Activated gamma-delta T cell treated with anti-CD3 and anti-CD28 coated beads, Interleukin-2, amount 50 U/mL, for 16 hours (primary cell): Measurements from ENCODE around the gene TGM2.

Experiments
- DNase-seq: peaks from one replicate; pipeline ENCODE4 v3.0.0-alpha.2; 2020; ENCODE audit warnings: low read depth

Gene TGM2

DNA sequence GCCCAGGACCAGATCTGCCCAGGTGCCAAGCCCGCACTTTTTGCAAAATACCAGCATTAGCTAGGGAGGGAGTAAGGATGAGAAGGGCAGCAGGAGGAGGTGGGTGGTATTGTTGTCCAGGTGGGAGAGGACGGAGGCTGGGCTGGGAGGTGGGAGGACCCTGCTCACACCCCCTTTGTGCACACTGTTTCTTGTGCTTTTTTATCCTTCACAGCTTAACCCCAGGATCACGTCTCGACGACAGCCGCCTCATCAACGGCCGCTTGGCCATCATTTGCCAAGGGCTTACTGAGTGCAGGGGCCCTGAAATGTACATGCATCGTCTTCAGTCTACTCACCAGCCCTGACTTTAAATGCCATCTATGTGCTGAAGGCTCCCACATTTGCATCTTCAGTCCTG lies 12.1 kb upstream of the TGM2 start:
- no peak for DNase-seq

- no peak for DNase-seq
Observed at GRCh38 chr20:38175304-38176180, 10.5 kb upstream of the TGM2 start.

- no peak for DNase-seq
Observed at GRCh38 chr20:38173237-38174156, 8.4 kb upstream of the TGM2 start.

DNA sequence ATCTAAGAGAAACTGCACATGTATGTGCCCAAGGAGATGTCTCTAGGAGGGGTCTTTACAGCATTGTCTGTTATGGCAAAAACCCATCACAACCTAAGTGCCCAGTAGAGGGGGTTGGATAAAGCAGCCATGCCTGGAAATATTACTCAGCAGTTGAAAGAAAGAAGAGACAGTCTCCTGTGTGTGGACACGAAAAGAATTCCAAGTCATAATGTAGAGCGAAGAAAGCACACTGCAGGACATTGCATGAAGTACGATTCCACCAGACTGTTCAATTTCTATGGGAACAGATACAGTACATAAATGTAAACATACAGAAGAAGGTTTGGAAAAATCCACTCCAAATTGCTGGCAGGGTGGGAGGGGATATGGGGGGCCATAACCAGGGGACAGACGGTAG lies 7.3 kb upstream of the TGM2 start:
- DNase-seq = no peak

GRCh38 chr20:38171675-38172043 lies 6.6 kb upstream of the TGM2 start:
- no peak for DNase-seq

DNA sequence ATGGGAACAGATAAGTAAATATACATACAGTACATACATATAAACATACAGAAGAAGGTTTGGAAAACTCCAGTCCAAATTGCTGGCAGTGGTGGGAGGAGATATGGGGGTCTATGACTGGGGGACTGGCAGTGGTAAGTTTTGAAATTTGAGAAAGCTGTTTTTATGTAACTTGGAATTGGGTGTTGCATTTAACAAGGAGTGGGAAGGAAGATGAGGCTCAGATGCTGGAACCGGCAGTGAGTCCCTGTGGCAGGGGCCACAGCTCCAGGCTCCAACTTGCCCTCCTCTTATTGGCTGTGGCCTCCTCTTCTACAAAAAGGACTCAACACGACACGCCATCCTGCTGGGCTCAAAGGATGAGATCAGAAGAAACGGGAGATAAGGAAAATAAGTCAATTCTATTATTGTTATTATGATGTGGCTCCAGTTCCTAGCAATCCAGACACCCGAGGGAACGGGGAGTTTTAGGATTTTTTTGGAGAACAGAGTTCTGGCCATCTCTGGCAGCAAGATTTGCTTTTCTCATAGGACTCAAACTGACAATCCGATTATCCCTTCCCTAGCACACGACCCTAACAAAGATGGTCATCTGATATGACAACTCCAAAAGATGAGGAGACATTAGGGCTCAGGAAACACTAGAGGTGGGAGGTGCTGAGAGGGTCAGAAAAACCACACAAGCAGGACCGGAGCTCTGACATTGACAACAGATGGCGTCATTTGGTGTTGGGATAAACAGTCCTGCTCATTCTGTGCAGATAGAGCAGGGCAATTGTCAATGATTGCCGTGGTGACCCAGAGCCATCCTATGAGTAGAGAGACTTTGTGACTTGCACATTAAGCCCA lies 6.0 kb upstream of the TGM2 start:
- DNase-seq = no peak

GRCh38 chr20:38170219-38170825 lies 5.3 kb upstream of the TGM2 start:
- no peak for DNase-seq

DNA sequence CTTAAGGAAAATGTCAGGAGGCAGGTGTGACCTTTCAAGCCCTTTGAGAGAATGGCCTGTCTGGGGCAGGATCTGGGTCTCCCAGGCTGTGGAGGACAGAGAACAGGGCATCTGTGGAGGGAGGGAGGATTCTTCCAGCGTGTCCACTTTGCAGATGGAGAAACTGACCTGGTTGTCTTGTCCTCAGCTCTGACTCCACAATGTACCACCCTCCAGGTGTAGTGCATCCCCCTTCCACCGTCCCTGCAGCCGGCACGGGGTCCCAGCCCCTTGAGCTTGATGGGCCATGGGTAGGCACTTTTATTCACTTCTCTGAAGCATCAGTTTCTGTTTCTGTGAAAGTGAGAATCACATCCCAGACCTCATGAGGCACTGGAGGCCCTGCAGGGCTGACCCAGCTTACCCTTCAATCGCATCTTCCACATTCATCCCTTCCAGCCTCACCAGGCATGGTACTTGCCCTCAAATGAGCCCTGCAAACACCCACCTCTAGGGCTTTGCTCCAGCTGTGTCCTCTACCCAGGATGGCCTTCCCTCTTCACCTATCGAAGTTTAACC lies 4.6 kb upstream of the TGM2 start:
- no peak for DNase-seq

DNA sequence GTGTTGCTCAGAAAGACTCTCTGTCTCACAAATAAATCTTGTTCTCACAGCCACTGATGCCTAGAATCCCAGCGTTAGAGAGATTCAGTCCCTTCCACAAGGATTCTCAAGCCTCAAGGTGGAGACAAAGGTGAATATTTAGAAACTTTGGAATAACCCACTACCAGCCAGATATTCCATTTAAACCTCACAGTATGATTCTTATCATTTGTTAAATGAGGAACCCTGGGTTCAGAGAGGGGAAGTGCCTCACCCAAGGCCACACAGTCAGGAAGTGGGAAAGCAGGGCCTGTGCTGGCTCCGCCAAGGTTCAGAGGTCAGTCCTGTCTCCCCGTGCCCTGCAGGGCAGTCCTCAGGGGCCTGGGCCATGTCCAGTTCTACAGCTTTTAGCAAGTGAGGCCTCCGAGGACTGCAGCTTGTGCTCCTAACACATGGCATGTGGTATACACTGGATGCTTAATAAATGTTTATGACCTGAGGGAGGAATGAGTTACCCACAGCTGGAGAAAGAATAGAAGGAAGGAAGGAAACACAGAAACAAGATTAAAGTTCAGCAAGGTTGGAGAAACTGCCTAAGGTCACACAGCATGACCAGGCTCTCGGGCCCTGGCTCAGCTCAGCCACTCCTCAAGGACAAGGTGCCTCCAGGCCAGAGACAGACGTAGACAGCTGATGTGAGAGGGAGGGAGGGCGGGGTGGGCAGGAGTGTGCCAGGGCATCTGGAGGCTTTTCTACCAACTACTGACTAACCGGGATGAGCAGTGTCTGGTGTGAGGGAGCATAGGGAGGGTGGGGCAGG lies 3.9 kb upstream of the TGM2 start:
- no peak for DNase-seq

GRCh38 chr20:38167851-38168760 lies 3.0 kb upstream of the TGM2 start:
- DNase-seq = no peak

DNA sequence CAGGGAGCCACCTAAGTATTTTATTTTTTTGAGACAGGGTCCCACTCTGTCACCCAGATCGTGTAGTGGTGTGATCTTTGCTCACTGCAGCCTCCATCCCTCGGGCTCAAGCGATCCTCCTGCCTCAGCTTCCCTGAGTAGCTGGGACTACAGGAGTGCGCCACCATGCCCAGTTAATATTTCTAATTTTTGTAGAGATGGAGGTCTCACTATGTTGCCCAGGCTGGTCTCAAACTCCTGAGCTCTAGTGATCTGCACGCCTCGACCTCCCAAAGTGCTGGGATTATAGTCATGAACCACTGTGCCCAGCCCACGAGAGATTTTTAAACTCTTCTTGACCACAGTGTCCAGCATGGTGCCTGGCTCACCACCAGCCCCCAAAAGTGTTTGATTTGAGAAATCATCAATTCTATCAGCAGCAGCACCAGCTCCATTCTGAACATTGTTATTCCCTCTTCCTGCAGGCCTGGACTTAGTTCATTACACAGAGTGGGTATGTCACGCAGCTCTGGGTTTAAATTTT lies 2.3 kb upstream of the TGM2 start:
- no peak for DNase-seq

DNA sequence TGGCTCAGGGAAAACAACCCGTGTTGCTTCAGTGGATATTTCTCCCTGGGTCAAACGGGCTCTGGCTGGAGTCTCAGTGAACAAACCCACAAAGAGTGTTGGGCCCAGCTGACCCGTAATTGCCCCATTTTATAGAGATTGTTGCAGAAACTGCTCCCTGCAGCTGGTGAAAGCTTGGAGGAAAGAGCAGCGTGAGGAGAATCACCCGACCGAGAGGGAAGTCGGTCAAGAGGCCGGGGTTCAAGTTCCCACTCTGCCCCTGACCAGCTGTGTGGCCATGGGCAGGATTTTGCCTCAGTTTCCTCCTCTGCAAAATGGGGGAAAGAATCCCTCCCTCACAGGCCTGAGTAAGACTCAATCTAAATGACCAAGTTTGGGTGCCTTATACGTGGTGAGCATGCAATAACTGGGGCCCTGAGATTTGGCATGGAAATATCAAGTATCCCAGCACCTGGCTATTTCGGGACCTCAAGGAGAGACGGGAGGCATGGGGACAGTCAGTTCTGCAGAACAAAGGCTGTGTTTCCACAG lies 1.7 kb upstream of the TGM2 start:
- DNase-seq = no peak

GRCh38 chr20:38165966-38166702 lies 1.1 kb upstream of the TGM2 start:
- no peak for DNase-seq

DNA sequence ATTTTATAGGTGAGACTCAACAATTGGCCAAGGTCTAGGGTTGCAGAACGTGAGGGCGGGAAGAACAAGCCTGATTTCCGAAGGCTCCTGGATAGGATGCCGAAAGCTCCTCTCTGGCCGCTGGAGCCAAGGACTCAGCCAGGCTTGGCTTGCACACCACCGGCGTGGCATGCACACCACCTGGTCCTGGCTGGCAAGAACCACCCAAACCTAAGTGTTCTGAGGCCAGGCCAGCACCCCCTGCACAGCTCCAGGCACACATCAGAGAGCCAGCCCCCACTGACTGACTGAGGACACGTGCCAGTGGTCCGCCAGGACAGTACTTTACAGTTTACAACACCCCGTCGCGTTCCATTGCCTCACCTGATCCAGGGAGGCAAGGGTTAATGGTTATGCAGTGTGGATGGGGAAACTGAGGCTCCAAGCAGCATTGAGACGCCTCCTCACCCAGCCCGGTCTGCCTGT lies 414 bp downstream of the TGM2 start:
- no peak for DNase-seq

DNA sequence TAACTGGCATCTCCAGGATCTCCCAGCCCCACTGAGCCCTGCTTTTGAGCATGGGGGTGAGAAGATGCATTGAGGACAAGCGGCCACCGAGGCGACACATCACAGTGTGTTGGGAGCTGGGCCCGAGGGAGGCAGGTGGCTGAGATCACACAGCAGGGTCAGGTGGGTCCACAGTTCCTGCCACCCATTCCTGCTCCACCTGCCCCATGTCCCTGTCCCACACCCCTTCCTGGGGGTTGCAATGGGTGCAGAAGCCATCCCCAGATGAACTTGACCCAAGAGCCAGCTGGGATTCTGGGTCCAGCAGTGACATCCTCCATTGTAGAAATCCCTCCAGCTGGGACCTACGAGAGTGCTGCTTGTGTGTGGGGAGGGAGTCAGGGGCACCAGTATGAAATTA lies 1.0 kb downstream of the TGM2 start:
- no peak for DNase-seq

DNA sequence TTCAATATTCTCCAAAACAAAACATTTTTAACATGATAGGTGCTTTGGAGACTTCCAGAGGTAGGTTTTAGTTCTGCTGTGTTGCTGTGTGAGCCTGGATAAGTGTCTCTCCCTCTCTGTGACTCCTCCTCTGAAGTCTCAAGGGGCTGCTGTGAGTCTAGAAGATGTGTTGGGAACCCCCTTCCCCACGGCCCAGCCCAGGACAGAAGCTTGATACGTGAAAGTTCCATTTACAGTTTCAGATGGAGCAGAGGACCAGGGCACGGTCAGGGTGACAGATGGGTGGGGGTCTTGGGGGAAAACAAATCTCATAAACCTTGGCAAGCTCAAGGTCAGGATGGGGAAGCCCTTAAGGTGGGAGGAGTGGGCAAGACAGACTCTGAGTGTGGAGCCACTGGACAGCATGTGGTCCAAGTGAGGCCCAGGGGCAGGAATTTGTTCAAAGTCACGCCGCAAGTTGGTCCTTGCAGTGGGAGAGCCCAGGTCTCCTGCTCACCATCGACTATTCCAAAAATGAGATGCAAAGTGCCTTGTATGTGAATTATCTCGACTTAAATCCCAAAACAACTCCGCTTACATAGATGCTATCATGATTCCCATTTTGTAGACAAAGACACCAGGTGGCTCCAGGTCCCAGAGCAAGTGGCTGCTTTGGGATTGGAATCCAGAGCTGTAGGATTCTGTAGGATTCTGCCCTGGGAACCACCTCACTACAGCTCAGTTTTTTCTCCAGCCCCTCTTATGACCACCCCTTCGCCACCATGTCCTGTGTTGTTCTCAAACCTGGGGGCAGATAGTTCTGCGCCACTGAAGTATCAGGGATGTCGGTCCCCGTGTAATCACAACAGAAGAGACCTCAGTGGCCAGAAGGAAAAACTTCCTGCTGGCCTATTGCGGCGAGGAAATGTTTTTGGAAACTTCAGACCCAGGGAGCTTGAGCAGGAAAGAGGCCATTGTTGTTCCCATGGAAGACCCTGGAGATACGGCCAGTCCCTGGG lies 1.9 kb downstream of the TGM2 start:
- no peak for DNase-seq

- no peak for DNase-seq
Observed at GRCh38 chr20:38162149-38162548, 2.9 kb downstream of the TGM2 start.
